Measurements from ENCODE around the gene NTNG1. TPM values are rescaled to one million over a fixed set of nuclear protein-coding genes. Genes with fewer than 3 reads are reported as not detected.

Gene NTNG1
- total and polyA plus RNA-seq, 2 of the 8 experiments (the other 6 are each of a cell fraction or from before 2014, with no cell fraction given) = 1.2 to 4.1 TPM

- TF ChIP-seq, protein P1, sequence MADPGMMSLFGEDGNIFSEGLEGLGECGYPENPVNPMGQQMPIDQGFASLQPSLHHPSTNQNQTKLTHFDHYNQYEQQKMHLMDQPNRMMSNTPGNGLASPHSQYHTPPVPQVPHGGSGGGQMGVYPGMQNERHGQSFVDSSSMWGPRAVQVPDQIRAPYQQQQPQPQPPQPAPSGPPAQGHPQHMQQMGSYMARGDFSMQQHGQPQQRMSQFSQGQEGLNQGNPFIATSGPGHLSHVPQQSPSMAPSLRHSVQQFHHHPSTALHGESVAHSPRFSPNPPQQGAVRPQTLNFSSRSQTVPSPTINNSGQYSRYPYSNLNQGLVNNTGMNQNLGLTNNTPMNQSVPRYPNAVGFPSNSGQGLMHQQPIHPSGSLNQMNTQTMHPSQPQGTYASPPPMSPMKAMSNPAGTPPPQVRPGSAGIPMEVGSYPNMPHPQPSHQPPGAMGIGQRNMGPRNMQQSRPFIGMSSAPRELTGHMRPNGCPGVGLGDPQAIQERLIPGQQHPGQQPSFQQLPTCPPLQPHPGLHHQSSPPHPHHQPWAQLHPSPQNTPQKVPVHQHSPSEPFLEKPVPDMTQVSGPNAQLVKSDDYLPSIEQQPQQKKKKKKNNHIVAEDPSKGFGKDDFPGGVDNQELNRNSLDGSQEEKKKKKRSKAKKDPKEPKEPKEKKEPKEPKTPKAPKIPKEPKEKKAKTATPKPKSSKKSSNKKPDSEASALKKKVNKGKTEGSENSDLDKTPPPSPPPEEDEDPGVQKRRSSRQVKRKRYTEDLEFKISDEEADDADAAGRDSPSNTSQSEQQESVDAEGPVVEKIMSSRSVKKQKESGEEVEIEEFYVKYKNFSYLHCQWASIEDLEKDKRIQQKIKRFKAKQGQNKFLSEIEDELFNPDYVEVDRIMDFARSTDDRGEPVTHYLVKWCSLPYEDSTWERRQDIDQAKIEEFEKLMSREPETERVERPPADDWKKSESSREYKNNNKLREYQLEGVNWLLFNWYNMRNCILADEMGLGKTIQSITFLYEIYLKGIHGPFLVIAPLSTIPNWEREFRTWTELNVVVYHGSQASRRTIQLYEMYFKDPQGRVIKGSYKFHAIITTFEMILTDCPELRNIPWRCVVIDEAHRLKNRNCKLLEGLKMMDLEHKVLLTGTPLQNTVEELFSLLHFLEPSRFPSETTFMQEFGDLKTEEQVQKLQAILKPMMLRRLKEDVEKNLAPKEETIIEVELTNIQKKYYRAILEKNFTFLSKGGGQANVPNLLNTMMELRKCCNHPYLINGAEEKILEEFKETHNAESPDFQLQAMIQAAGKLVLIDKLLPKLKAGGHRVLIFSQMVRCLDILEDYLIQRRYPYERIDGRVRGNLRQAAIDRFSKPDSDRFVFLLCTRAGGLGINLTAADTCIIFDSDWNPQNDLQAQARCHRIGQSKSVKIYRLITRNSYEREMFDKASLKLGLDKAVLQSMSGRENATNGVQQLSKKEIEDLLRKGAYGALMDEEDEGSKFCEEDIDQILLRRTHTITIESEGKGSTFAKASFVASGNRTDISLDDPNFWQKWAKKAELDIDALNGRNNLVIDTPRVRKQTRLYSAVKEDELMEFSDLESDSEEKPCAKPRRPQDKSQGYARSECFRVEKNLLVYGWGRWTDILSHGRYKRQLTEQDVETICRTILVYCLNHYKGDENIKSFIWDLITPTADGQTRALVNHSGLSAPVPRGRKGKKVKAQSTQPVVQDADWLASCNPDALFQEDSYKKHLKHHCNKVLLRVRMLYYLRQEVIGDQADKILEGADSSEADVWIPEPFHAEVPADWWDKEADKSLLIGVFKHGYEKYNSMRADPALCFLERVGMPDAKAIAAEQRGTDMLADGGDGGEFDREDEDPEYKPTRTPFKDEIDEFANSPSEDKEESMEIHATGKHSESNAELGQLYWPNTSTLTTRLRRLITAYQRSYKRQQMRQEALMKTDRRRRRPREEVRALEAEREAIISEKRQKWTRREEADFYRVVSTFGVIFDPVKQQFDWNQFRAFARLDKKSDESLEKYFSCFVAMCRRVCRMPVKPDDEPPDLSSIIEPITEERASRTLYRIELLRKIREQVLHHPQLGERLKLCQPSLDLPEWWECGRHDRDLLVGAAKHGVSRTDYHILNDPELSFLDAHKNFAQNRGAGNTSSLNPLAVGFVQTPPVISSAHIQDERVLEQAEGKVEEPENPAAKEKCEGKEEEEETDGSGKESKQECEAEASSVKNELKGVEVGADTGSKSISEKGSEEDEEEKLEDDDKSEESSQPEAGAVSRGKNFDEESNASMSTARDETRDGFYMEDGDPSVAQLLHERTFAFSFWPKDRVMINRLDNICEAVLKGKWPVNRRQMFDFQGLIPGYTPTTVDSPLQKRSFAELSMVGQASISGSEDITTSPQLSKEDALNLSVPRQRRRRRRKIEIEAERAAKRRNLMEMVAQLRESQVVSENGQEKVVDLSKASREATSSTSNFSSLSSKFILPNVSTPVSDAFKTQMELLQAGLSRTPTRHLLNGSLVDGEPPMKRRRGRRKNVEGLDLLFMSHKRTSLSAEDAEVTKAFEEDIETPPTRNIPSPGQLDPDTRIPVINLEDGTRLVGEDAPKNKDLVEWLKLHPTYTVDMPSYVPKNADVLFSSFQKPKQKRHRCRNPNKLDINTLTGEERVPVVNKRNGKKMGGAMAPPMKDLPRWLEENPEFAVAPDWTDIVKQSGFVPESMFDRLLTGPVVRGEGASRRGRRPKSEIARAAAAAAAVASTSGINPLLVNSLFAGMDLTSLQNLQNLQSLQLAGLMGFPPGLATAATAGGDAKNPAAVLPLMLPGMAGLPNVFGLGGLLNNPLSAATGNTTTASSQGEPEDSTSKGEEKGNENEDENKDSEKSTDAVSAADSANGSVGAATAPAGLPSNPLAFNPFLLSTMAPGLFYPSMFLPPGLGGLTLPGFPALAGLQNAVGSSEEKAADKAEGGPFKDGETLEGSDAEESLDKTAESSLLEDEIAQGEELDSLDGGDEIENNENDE (IDR thresholded peaks at IDR 0.05; ENCODE audit: insufficient replicate concordance, low read length) = no peak
- TF ChIP-seq KDM5A (IDR thresholded peaks at IDR 0.05; ENCODE audit: low read length) = no peak
- no peak for TF ChIP-seq TAF7 (optimal IDR thresholded peaks at IDR 0.05; ENCODE audit: borderline replicate concordance, low read depth, low read length)
- no peak for TF ChIP-seq JUN (IDR thresholded peaks at IDR 0.05; ENCODE audit: low read depth, low read length)
- TF ChIP-seq PHF8 (conservative IDR thresholded peaks at IDR 0.05; ENCODE audit: low read depth, low read length) = no peak
- no peak for TF ChIP-seq NRF1 (IDR thresholded peaks at IDR 0.05; ENCODE audit: low read depth, low read length)
- TF ChIP-seq BRCA1 (IDR thresholded peaks at IDR 0.05; ENCODE audit: low read depth, low read length) = no peak
Observed at GRCh38 chr1:107286125-107286524, 145.3 kb downstream of the NTNG1 start (continued).
